HL-60 (cell line): ENCODE data around the gene RGS14.

Experiments used
- REST ChIP-seq: IDR thresholded peaks from 2 replicates; pipeline ENCODE4 v1.6.1; 2012; ENCODE audit warnings: low read depth; ENCODE audit not compliant: insufficient replicate concordance
- SPI1 ChIP-seq: IDR thresholded peaks from 2 replicates; pipeline ENCODE4 v1.6.1; 2012; ENCODE audit warnings: low read depth, mild to moderate bottlenecking, borderline replicate concordance
- TF ChIP-seq, protein P1 (sequence below): IDR thresholded peaks from one replicate; pipeline ENCODE4 v1.5.1; 2011; ENCODE audit warnings: low read length, control low read depth, inconsistent platforms; ENCODE audit not compliant: insufficient read depth

DNA sequence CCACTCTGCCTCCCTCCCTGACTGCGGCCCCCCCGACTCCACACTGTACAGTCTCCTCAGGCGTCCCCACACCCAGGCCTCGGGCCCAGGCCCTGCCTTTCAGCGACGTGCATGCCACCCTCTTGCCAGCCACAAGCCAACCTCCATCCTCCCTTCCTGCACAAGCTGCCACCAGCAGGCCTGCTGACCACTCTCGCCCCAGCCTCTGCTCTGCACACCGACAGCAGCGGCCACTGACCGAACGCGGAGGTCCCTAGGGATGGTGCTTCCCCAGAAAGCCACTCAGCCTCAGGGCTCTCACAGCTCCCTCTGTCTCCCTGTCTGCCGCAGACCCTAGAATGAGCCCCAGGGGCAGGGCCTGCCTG lies 24.8 kb upstream of the RGS14 start:
- TF ChIP-seq, protein P1, sequence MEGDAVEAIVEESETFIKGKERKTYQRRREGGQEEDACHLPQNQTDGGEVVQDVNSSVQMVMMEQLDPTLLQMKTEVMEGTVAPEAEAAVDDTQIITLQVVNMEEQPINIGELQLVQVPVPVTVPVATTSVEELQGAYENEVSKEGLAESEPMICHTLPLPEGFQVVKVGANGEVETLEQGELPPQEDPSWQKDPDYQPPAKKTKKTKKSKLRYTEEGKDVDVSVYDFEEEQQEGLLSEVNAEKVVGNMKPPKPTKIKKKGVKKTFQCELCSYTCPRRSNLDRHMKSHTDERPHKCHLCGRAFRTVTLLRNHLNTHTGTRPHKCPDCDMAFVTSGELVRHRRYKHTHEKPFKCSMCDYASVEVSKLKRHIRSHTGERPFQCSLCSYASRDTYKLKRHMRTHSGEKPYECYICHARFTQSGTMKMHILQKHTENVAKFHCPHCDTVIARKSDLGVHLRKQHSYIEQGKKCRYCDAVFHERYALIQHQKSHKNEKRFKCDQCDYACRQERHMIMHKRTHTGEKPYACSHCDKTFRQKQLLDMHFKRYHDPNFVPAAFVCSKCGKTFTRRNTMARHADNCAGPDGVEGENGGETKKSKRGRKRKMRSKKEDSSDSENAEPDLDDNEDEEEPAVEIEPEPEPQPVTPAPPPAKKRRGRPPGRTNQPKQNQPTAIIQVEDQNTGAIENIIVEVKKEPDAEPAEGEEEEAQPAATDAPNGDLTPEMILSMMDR: no peak
- TF ChIP-seq REST: no peak
- TF ChIP-seq SPI1: no peak
